Right lobe of liver (tissue), 4 donors: ENCODE results near the gene SLC37A1.

Experiments used
- CTCF ChIP-seq, 4 donors: fragments of 200-600 bp in 3 of 4; fragments of 450-650 bp in 1 of 4; IDR thresholded peaks; one replicate each; pipeline versions ENCODE4 v1.5.1 to v1.8.0; 2016 to 2022; ENCODE audit warnings: antibody characterized with exemption in 4 of 4, mild to moderate bottlenecking in 2 of 4
- POLR2A ChIP-seq: fragments of 450-650 bp; IDR thresholded peaks from one replicate; pipeline ENCODE4 v1.6.1; 2017; ENCODE audit warnings: antibody characterized with exemption, mild to moderate bottlenecking
- donor health status: DM: no; HTN: no; CAD: no.
- donor health status: DM: no; HTN: no; CAD: no.
- donor health status: DM: no; HTN: yes; CAD: no.

DNA sequence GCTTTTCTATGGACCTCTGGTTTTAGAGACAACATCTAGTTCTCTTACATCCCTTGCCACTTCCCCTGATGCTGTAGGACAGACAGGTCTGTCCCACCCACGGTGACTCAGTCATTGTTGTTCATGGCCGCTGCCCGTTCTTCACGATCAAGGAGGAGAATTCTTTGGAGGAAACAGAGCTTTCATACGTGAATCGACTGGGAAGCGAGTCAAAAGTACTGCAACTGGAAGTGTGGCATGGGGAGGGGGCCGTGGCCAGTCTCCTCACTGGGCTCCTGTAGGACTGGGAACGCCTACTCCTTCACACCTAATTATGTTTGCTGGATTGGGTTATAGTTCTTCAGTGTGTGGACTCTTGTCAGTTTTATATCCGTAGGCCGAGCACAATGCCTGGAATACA lies 4.4 kb upstream of the SLC37A1 start:
- TF ChIP-seq POLR2A (no peak), CTCF (IDR thresholded peaks at IDR 0.05) (no peak)
